Glomerular endothelial cell (primary cell): Measurements from ENCODE around the gene ALDH16A1. TPM values are rescaled to one million over a fixed set of nuclear protein-coding genes. Genes with fewer than 3 reads are reported as not detected.

Source experiments
- DNase-seq: peaks from one replicate; pipeline ENCODE4 v3.0.0-alpha.2; 2011; ENCODE audit warnings: low read depth, low spot score; ENCODE audit errors: extremely low read depth
- total RNA-seq: library from RNA; depleted of rRNA; stranded (reverse); fragments of >200 nt; gene quantifications from 2 replicates; pipeline ENCODE4 v1.2.3, GENCODE V29; 2015

ALDH16A1 gene
- total RNA-seq, 1 donor from 2014 or later = 50.8 TPM

DNA sequence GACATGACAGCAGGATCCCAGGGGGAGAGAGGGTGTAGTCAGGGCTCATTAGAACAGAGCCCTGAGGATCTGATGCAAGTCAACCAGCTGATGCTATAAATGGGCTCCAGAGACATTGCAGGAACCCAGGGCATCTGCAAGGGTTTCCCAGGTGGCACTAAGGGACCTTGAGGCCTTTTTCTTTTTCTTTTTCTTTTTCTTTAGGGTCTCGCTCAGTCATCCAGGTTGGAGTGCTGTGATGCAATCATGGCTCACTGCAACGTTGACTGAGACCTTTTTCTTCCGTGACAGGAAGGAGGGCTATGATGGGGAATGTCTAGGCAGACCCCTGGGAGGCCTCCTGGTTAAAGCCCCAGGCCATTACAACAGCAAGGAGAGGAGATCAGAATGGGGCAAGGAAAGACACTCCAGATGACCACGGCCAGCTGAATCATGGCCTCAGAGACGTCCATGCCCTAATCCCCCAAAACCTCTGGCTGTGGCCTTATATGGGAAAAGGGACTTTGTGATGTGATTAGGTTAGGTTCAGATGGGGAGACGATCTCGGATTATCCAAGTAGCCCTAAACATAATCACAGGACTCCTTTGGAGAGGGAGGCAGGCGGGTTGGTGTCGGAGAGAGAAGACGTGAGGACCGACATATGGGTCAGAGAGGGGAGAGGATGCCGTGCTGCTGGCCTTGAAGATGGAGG is 54.9 kb downstream of the ALDH16A1 start:
- DNase-seq = no peak

GRCh38 chr19:49512970-49513745 is 60.1 kb downstream of the ALDH16A1 start:
- no peak for DNase-seq

DNA sequence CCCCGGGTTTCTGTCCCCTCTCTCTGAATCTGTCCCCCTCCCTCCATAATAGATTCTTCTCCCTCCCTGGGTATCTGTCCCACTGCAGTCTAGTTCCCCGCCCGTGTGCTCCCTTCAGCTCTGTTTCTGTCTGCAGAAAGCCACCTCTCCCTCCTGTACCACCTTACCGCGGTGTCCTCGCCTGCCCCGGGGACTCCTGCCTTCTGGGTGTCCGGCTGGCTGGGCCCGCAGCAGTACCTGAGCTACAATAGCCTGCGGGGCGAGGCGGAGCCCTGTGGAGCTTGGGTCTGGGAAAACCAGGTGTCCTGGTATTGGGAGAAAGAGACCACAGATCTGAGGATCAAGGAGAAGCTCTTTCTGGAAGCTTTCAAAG is 60.7 kb downstream of the ALDH16A1 start:
- no peak for DNase-seq

GRCh38 chr19:49514151-49514550 is 61.1 kb downstream of the ALDH16A1 start:
- DNase-seq = no peak

GRCh38 chr19:49515767-49516166 is 62.7 kb downstream of the ALDH16A1 start:
- no peak for DNase-seq

DNA sequence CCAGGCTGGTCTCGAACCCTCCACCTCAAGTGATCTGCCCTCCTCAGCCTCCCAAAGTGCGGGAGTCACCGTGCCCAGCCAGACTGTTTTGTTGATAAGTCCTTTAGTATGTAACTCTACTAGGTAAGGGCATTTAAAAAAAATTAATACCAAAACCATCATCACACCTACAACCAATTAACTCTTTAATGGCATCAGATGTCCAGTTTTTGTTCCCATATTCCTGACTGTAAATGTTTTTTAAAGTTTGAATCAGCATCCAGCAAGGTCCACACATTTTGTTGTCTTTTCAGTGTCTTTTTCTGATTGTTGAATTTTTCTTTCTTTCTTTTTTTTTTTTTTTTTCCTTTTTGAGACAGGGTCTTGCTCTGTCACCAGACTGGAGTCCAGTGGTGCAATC is 65.0 kb downstream of the ALDH16A1 start:
- DNase-seq = no peak

Other genes with a start within 250 kb of the ALDH16A1 start
- gene SLC6A16, start 128.0 kb upstream of the ALDH16A1 start, total RNA-seq = 1.3 and 2.3 TPM in 2 replicates
- not detected in 2 replicates for gene CD37, start 117.8 kb upstream of the ALDH16A1 start, total RNA-seq
- gene TEAD2, start 90.8 kb upstream of the ALDH16A1 start, total RNA-seq = 55.2 and 58.0 TPM in 2 replicates
- 0.19 and 1.6 TPM in 2 replicates for gene DKKL1, start 89.3 kb upstream of the ALDH16A1 start, total RNA-seq
- gene KASH5, start 65.0 kb upstream of the ALDH16A1 start, total RNA-seq = not detected in 2 replicates
- gene PTH2, start 29.8 kb upstream of the ALDH16A1 start, total RNA-seq = not detected in 2 replicates
- gene GFY, start 27.8 kb upstream of the ALDH16A1 start, total RNA-seq = not detected in 2 replicates
- gene SLC17A7, start 11.7 kb upstream of the ALDH16A1 start, total RNA-seq = not detected in 2 replicates
- gene PIH1D1, start 1.4 kb upstream of the ALDH16A1 start, total RNA-seq = 66.3 and 85.3 TPM in 2 replicates
- gene FLT3LG, start 21.0 kb downstream of the ALDH16A1 start, total RNA-seq = 3.1 and 4.4 TPM in 2 replicates
- gene RPL13A, start 34.4 kb downstream of the ALDH16A1 start, total RNA-seq = 1,767 and 2,462 TPM in 2 replicates
- 3,090 and 4,095 TPM in 2 replicates for gene RPS11, start 43.2 kb downstream of the ALDH16A1 start, total RNA-seq
- 167 and 217 TPM in 2 replicates for gene FCGRT, start 59.4 kb downstream of the ALDH16A1 start, total RNA-seq
- gene RCN3, start 74.8 kb downstream of the ALDH16A1 start, total RNA-seq = 71.5 and 95.5 TPM in 2 replicates
- 79.9 and 91.1 TPM in 2 replicates for gene NOSIP, start 127.3 kb downstream of the ALDH16A1 start, total RNA-seq
- gene PRRG2, start 128.1 kb downstream of the ALDH16A1 start, total RNA-seq = 1.6 and 12.2 TPM in 2 replicates
- gene PRR12, start 138.0 kb downstream of the ALDH16A1 start, total RNA-seq = 13.4 and 26.1 TPM in 2 replicates
- gene RRAS, start 186.9 kb downstream of the ALDH16A1 start, total RNA-seq = 110 and 120 TPM in 2 replicates
- 47.0 and 68.6 TPM in 2 replicates for gene SCAF1, start 189.0 kb downstream of the ALDH16A1 start, total RNA-seq
- gene IRF3, start 212.6 kb downstream of the ALDH16A1 start, total RNA-seq = 36.9 and 46.9 TPM in 2 replicates
- gene BCL2L12, start 212.7 kb downstream of the ALDH16A1 start, total RNA-seq = 18.6 and 21.2 TPM in 2 replicates
- gene PRMT1, start 224.0 kb downstream of the ALDH16A1 start, total RNA-seq = 266 and 283 TPM in 2 replicates
- gene ADM5, start 236.4 kb downstream of the ALDH16A1 start, total RNA-seq = 1.5 and 1.8 TPM in 2 replicates
- 18.6 and 28.4 TPM in 2 replicates for gene CPT1C, start 237.9 kb downstream of the ALDH16A1 start, total RNA-seq